ENCODE results near the gene TSPYL4.

Gene TSPYL4

DNA sequence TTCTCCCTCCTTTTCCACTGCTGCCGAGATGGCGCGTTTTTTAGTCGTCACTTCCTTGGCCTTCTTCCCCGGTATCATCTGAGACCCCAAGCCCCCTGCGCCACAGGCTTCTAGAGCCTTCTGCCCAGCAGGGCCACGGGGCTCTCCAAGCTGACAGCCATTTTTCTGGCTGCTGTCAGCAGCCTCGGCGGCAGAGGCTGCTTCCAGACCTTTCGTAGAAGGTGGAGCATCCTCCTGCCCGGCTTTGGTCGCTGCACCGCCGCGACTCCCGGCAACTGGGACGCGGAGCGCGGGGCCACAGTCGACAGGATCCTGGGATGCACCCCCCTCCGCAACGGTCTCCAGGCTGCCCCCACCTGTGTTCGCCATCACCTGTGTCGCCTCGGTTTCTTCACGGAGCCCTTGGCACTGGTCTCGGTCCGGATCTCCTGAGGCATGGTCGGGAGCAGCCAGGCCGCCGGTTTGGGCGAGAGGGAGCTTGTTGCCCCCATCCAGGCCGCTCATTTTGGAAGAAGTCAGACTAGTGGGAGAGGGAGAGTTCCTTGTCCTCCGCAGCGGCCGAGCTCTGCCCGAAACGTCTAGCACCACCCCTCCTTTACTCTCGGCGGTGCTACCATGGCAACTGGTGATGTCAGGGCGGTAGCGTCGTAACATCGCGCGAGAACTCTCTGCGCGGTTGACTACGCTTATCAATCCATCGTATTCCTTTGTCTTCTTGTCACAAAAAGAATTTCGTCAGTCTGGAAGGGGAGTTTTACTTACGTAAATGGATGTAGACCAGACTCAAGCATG, at the start of gene TSPYL4:
Gene TSPYL4 (minus strand): TSS at position 571 of the 792 bp plus-strand sequence. CDS start 67 bp downstream, at position 504.
- TF ChIP-seq, protein P1, sequence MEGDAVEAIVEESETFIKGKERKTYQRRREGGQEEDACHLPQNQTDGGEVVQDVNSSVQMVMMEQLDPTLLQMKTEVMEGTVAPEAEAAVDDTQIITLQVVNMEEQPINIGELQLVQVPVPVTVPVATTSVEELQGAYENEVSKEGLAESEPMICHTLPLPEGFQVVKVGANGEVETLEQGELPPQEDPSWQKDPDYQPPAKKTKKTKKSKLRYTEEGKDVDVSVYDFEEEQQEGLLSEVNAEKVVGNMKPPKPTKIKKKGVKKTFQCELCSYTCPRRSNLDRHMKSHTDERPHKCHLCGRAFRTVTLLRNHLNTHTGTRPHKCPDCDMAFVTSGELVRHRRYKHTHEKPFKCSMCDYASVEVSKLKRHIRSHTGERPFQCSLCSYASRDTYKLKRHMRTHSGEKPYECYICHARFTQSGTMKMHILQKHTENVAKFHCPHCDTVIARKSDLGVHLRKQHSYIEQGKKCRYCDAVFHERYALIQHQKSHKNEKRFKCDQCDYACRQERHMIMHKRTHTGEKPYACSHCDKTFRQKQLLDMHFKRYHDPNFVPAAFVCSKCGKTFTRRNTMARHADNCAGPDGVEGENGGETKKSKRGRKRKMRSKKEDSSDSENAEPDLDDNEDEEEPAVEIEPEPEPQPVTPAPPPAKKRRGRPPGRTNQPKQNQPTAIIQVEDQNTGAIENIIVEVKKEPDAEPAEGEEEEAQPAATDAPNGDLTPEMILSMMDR (IDR thresholded peaks at IDR 0.05; ENCODE audit: low read depth, low read length) = no peak
- peak; percentile 89 for DNase-seq (ENCODE audit: extremely low read depth, low read depth)

DNA sequence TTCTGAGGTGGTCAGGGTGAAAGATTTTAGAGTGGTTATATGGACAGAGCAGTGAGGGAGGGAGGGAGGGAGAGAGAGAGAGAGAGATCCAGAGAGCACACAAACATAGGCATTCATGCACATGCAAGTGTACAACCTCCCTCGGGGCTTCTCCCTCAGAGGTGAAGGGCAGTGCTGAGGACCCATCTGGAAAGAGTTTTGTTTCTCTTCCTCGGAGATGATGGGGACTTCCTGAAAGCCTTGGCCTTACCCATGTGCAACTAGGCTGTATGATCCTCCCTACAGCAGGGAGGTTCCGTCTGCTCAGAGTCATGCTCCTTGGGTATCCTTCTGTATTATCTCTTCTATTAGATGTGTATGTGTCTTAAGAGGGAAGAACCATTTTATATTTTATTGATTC, 47.2 kb upstream of the TSPYL4 start:
- TF ChIP-seq, protein P1 (IDR thresholded peaks at IDR 0.05; ENCODE audit: low read depth, low read length) = no peak
- no peak for DNase-seq (ENCODE audit: extremely low read depth, low read depth)

DNA sequence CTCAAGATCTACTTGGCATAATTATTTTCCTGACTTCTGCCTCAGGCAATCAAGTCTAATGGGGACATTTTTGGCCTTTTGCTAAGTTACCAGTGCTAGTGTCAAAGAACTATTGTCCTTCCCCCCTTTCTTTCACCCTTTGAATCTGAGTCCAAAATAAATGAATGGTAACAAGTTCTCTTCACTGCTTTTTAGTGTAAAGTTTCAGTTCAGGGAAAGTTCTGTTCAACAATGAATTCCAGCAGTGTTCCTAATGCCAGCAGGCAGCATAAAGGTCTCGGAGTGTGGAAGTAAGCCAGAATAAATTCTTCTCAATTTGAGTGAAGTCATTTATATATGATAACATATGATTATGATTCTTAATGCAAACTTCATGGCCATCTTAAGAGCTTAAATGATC, 46.7 kb upstream of the TSPYL4 start:
- TF ChIP-seq, protein P1 (IDR thresholded peaks at IDR 0.05; ENCODE audit: low read depth, low read length) = no peak
- DNase-seq (ENCODE audit: extremely low read depth, low read depth) = no peak

DNA sequence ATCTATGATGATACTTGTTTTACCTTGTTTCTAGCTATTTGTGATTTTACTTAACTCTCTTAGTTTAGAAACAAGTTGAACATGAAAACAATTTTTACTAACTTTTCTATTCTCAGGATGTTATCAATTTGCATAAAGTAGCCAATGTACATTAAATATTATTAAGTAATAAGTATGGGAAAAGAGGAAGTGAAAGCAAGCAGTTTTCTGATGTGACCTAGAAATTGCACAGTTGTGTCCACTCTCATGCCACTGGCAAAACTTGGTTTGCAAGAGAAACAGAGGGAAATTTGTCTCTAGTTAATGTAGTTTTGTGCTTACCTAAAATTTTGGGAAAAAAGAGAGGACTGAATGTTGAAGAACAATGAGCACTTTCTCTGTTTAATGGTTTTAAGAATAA, 45.1 kb upstream of the TSPYL4 start:
- TF ChIP-seq, protein P1 (IDR thresholded peaks at IDR 0.05; ENCODE audit: low read depth, low read length) = no peak
- DNase-seq (ENCODE audit: extremely low read depth, low read depth) = no peak

DNA sequence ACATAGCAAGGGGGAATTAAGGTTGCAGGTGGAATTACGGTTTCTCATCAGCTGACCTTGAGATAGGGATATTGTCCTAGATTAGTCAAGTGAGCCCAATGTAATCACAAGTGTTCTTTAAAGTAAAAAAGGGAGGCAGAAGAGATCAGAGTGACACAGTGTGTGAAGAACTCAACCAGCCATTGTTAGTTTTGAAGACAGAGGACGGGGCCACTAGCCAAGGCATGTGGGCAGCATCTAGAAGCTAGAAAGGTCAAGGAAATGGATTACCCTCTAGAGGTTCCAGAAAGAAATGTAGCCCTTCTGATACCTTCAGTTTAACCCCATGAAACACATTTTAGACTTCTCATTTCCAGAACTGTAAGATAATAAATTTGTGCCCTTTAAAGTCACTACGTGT, 44.4 kb upstream of the TSPYL4 start:
- TF ChIP-seq, protein P1 (IDR thresholded peaks at IDR 0.05; ENCODE audit: low read depth, low read length) = no peak
- DNase-seq (ENCODE audit: extremely low read depth, low read depth) = no peak

DNA sequence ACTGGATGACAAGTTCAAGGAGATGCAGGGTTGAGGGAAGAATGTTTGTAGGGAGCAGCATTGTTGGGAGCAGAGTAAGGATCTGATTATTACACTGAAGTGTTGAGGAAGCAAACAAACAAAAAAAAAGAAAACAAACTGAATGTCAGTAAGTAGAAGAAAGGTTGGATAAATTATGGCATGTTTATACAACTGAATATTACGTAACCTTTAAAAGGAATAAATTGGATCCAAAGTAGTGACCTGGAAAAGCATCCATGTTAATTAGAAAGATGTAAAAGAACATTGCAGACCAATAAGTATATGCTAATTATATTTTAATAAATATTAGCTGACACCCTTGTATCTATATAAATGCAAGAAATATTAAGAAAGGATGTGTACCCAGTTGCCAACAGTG, 38.7 kb upstream of the TSPYL4 start:
- DNase-seq (ENCODE audit: extremely low read depth, low read depth) = no peak
- TF ChIP-seq, protein P1 (IDR thresholded peaks at IDR 0.05; ENCODE audit: low read depth, low read length) = no peak

DNA sequence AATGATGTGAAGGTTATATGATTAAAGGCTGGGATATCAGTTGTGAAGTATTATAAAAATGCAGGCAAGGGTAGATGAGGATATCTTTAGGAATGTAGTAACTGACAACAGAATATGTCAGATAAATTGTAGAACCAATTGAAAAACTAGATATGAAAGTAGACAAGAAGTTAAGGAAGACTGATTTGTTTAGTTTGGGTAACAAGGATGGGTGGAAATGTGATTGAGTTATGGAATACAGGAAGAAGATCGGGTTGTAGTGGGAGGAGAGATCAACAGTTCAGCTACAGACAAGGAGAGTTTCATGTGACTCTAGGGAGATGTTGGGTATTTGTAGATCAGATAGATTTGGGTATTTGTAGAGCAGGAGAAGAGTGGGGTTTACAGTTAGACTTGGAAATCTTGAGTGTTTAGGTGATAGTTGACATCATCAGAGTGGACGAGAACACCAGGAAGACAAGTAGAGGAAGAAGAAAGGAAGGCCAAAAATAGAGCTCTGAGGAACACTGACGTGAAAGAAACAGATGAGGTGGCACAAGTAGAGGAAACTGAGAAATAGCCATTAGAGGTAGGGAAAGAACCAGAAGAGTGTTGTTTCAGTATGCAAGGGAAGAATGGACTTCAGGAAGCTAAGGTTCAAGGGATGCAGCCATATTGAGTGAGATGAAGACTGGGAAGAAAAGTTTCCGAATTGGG, 38.0 kb upstream of the TSPYL4 start:
- TF ChIP-seq, protein P1 (IDR thresholded peaks at IDR 0.05; ENCODE audit: low read depth, low read length) = no peak
- DNase-seq (ENCODE audit: extremely low read depth, low read depth) = no peak

Measured in AG09319 (cell line).